Left lung (tissue), 10 donors: ENCODE results near the gene CASKIN1. TPM values are rescaled to one million over a fixed set of nuclear protein-coding genes. Genes with fewer than 3 reads are reported as not detected.

Source experiments
- ATAC-seq: fragments of 200-7000 bp; cut with Tn5 transposase; one replicate; pipeline ENCODE4 v1.9.1; 2020; ENCODE audit warnings: moderate library complexity
- DNase-seq, 4 donors: peaks; one replicate each; pipeline ENCODE4 v3.0.0-alpha.2; 2013 to 2020
- H3K27ac ChIP-seq, 2 donors: fragments of 200-600 bp; sonication (generic) in 1 of 2; one replicate each; pipeline versions ENCODE4 v1.5.0 to v1.8.0; 2020 to 2021
- H3K27me3 ChIP-seq, 2 donors: fragments of 200-600 bp; sonication (generic) in 1 of 2; one replicate each; pipeline versions ENCODE4 v1.5.0 to v1.8.0; 2020 to 2021
- H3K36me3 ChIP-seq, 2 donors: fragments of 200-600 bp; sonication (generic) in 1 of 2; one replicate each; pipeline versions ENCODE4 v1.5.0 to v1.8.0; 2020 to 2021
- H3K4me1 ChIP-seq, 2 donors: fragments of 200-600 bp; one replicate each; pipeline ENCODE4 v1.8.0; 2021
- H3K4me3 ChIP-seq, 2 donors: fragments of 200-600 bp; sonication (generic) in 1 of 2; one replicate each; pipeline versions ENCODE4 v1.5.0 to v1.8.0; 2020 to 2021; ENCODE audit warnings: mild to moderate bottlenecking in 1 of 2
- H3K9me3 ChIP-seq, 2 donors: fragments of 200-600 bp; sonication (generic) in 1 of 2; one replicate each; pipeline versions ENCODE4 v1.5.0 to v1.8.0; 2020 to 2021
- CTCF ChIP-seq, 2 donors: fragments of 200-600 bp; sonication (generic) in 1 of 2; IDR thresholded peaks; one replicate each; pipeline versions ENCODE4 v1.5.0 to v1.8.0; 2021; ENCODE audit warnings: antibody characterized with exemption in 2 of 2
- intact Hi-C, 2 donors: fragments of 100-400 bp; cut with DNase I; formaldehyde crosslinking; loops; one replicate each; pipeline versions ENCODE4 v1.11.2 to v1.14.2; 2022
- polyA plus RNA-seq, 6 donors: library from polyadenylated mRNA; unstranded; fragments of 120-200 nt; gene quantifications; one replicate each; pipeline ENCODE4 v1.2.1, GENCODE V29; 2013; ENCODE audit not compliant: insufficient read length in 6 of 6
- total RNA-seq, 2 donors: library from RNA; stranded (reverse); fragmentation: NEBNext Ultra II Directional; extraction: Animal tissue kit (Norgen Biotek cat#: 25700); gene quantifications; one replicate each; pipeline ENCODE4 v1.2.1, GENCODE V29; 2021
- donor health status: DM: no; HTN: yes; CAD: no.
- donor health status: DM: no; HTN: no; CAD: no.

Gene CASKIN1
- total and polyA plus RNA-seq, 8 donors, result 0.05 to 0.56 (median 0.32) TPM

GRCh38 chr16:2237493-2238149, 41.2 kb upstream of the CASKIN1 start:
- intact Hi-C loops, result no loop called here
- Histone ChIP-seq H3K27ac (no peak overlapping the region), H3K4me1 (peaks cover 15 to 28% of the 10 kb centered on the region in 2 donors), H3K9me3 (no peaks in the 10 kb centered on the region), H3K27me3 (peaks cover 16 to 36% of the 10 kb centered on the region in 2 donors), H3K4me3 (no peak overlapping the region), H3K36me3 (peaks cover 0 to 82% of the 10 kb centered on the region in 2 donors)
- no peak for TF ChIP-seq CTCF (IDR thresholded peaks at IDR 0.05)
- ATAC-seq (peak; percentile 16), DNase-seq (no peak)

GRCh38 chr16:2237102-2237482, 40.7 kb upstream of the CASKIN1 start:
- no peak for TF ChIP-seq CTCF (IDR thresholded peaks at IDR 0.05)

GRCh38 chr16:2236337-2237101, 40.1 kb upstream of the CASKIN1 start, which contains the start of gene DNASE1L2:
DNASE1L2 (plus strand) TSS chr16:2236444; CDS start chr16:2236817, 373 bp downstream.
- Histone ChIP-seq H3K27me3 (peaks cover 16 to 36% of the 10 kb centered on the region in 2 donors), H3K9me3 (no peaks in the 10 kb centered on the region), H3K4me1 (peaks cover 15 to 26% of the 10 kb centered on the region in 2 donors), H3K4me3 (peak within 1 kb of the TSS in 1 of 2 donors; percentile 7), H3K36me3 (peaks cover 0 to 82% of the 10 kb centered on the region in 2 donors), H3K27ac (no peak within 1 kb of the TSS)
- ATAC-seq, result peak; percentile 44
- intact Hi-C loops, result no loop called here
- TF ChIP-seq CTCF (IDR thresholded peaks at IDR 0.05), result no peak
- DNase-seq, result peak in 1 of 4 donors; percentile 44

More at GRCh38 chr16:2237102-2237482, 40.7 kb upstream of the CASKIN1 start:
- no peak for ATAC-seq
- no peaks in the 10 kb centered on the region for H3K9me3 ChIP-seq
- intact Hi-C loops, result no loop called here
- H3K27ac ChIP-seq, result no peak overlapping the region
- H3K4me3 ChIP-seq, result peak overlapping the region in 1 of 2 donors; percentile 7
- peaks cover 0 to 82% of the 10 kb centered on the region in 2 donors for H3K36me3 ChIP-seq
- peaks cover 16 to 36% of the 10 kb centered on the region in 2 donors for H3K27me3 ChIP-seq
- peaks cover 15 to 26% of the 10 kb centered on the region in 2 donors for H3K4me1 ChIP-seq
- DNase-seq, result no peak

- H3K4me1 ChIP-seq, result peaks cover 15 to 26% of the 10 kb centered on the region in 2 donors
- intact Hi-C loops, result no loop called here
- DNase-seq, result no peak
- H3K27ac ChIP-seq, result no peak overlapping the region
- H3K4me3 ChIP-seq, result peak overlapping the region in 1 of 2 donors; percentile 7
- H3K36me3 ChIP-seq, result peaks cover 0 to 82% of the 10 kb centered on the region in 2 donors
- no peaks in the 10 kb centered on the region for H3K9me3 ChIP-seq
- H3K27me3 ChIP-seq, result peaks cover 16 to 36% of the 10 kb centered on the region in 2 donors
- TF ChIP-seq CTCF (IDR thresholded peaks at IDR 0.05), result no peak
- no peak for ATAC-seq
Observed at GRCh38 chr16:2235695-2236336, 39.4 kb upstream of the CASKIN1 start.
